Osteocyte (in vitro differentiated cells): Measurements from ENCODE around the gene KIAA1755. TPM values are rescaled to one million over a fixed set of nuclear protein-coding genes. Genes with fewer than 3 reads are reported as not detected.

Experiments
- DNase-seq: peaks from one replicate; pipeline ENCODE4 v3.0.0; 2021; ENCODE audit warnings: mixed read lengths; ENCODE audit not compliant: unreplicated experiment; ENCODE audit errors: extremely low spot score
- H3K27ac Mint-ChIP-seq: one replicate; pipeline ENCODE4 v1.8.0; 2021; ENCODE audit warnings: mild to moderate bottlenecking, mixed read lengths; ENCODE audit not compliant: unreplicated experiment
- H3K27me3 Mint-ChIP-seq: one replicate; pipeline ENCODE4 v1.8.0; 2021; ENCODE audit warnings: mixed read lengths; ENCODE audit not compliant: unreplicated experiment
- H3K36me3 Mint-ChIP-seq: one replicate; pipeline ENCODE4 v1.8.0; 2021; ENCODE audit warnings: mixed read lengths; ENCODE audit not compliant: unreplicated experiment
- H3K4me1 Mint-ChIP-seq: one replicate; pipeline ENCODE4 v1.8.0; 2021; ENCODE audit warnings: mixed read lengths; ENCODE audit not compliant: unreplicated experiment
- H3K4me3 Mint-ChIP-seq: one replicate; pipeline ENCODE4 v1.8.0; 2021; ENCODE audit warnings: mild to moderate bottlenecking, moderate library complexity, mixed read lengths; ENCODE audit not compliant: unreplicated experiment
- H3K9me3 Mint-ChIP-seq: one replicate; pipeline ENCODE4 v1.8.0; 2021; ENCODE audit warnings: mixed read lengths; ENCODE audit not compliant: unreplicated experiment
- total RNA-seq: library from RNA; stranded (reverse); gene quantifications from 2 replicates; pipeline ENCODE4 v1.2.1, GENCODE V29; 2021
- TF ChIP-seq, protein P1 (sequence below): fragments of 200-600 bp; sonication (generic); IDR thresholded peaks from 2 replicates; pipeline ENCODE4 v1.5.0; 2021; ENCODE audit warnings: antibody characterized with exemption, mild to moderate bottlenecking, moderate library complexity

Gene KIAA1755
- total RNA-seq, 1 donor from 2014 or later = 50.2 TPM

DNA sequence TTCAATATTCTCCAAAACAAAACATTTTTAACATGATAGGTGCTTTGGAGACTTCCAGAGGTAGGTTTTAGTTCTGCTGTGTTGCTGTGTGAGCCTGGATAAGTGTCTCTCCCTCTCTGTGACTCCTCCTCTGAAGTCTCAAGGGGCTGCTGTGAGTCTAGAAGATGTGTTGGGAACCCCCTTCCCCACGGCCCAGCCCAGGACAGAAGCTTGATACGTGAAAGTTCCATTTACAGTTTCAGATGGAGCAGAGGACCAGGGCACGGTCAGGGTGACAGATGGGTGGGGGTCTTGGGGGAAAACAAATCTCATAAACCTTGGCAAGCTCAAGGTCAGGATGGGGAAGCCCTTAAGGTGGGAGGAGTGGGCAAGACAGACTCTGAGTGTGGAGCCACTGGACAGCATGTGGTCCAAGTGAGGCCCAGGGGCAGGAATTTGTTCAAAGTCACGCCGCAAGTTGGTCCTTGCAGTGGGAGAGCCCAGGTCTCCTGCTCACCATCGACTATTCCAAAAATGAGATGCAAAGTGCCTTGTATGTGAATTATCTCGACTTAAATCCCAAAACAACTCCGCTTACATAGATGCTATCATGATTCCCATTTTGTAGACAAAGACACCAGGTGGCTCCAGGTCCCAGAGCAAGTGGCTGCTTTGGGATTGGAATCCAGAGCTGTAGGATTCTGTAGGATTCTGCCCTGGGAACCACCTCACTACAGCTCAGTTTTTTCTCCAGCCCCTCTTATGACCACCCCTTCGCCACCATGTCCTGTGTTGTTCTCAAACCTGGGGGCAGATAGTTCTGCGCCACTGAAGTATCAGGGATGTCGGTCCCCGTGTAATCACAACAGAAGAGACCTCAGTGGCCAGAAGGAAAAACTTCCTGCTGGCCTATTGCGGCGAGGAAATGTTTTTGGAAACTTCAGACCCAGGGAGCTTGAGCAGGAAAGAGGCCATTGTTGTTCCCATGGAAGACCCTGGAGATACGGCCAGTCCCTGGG is 97.4 kb downstream of the KIAA1755 start:
- TF ChIP-seq, protein P1, sequence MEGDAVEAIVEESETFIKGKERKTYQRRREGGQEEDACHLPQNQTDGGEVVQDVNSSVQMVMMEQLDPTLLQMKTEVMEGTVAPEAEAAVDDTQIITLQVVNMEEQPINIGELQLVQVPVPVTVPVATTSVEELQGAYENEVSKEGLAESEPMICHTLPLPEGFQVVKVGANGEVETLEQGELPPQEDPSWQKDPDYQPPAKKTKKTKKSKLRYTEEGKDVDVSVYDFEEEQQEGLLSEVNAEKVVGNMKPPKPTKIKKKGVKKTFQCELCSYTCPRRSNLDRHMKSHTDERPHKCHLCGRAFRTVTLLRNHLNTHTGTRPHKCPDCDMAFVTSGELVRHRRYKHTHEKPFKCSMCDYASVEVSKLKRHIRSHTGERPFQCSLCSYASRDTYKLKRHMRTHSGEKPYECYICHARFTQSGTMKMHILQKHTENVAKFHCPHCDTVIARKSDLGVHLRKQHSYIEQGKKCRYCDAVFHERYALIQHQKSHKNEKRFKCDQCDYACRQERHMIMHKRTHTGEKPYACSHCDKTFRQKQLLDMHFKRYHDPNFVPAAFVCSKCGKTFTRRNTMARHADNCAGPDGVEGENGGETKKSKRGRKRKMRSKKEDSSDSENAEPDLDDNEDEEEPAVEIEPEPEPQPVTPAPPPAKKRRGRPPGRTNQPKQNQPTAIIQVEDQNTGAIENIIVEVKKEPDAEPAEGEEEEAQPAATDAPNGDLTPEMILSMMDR = no peak
- no peak overlapping the region for H3K4me3 Mint-ChIP-seq
- H3K27me3 Mint-ChIP-seq = no peaks in the 10 kb centered on the region
- no peak for DNase-seq
- peaks cover 37% of the 10 kb centered on the region for H3K4me1 Mint-ChIP-seq
- no peaks in the 10 kb centered on the region for H3K9me3 Mint-ChIP-seq
- H3K36me3 Mint-ChIP-seq = no peaks in the 10 kb centered on the region
- H3K27ac Mint-ChIP-seq = no peak overlapping the region

DNA sequence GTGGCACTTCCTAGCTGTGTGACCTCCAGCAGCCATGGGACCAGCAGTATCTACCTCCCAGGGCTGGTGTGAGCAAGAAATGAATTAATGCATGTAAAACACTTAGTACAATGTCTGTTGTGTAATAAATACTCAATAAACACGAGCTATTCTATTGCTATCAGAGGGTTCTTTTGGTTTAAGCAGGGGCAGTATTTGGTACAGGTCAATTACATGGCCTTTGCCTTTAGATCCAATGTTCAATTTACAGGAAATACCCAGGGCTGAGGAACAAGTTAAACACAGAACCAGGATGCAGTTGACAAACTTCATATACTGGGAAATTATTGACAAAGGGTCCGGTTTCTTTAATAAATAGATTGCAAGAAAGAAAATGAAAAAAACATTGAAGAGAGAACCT is 98.4 kb downstream of the KIAA1755 start:
- H3K27ac Mint-ChIP-seq = no peak overlapping the region
- H3K9me3 Mint-ChIP-seq = no peaks in the 10 kb centered on the region
- H3K4me3 Mint-ChIP-seq = no peak overlapping the region
- peaks cover 35% of the 10 kb centered on the region for H3K4me1 Mint-ChIP-seq
- no peak for DNase-seq
- TF ChIP-seq, protein P1 = no peak
- H3K27me3 Mint-ChIP-seq = no peaks in the 10 kb centered on the region
- no peaks in the 10 kb centered on the region for H3K36me3 Mint-ChIP-seq

DNA sequence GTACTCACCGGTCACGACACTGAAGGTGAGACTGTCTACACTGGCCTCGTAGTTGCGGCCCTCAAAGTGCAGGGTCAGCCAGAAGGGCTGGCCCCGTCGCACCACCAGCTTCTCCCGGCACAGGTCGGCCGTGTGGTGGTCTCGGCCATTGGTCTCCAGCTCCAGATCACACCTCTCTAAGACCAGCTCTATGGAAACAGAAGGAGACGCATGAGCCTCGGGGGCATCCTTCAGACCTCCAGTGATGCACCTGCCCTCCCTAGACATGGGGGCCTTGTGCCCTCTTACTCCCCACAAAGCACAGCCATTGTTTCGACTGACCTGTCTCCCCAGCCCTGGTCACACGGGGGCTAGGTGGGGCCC is 99.1 kb downstream of the KIAA1755 start:
- H3K27me3 Mint-ChIP-seq = no peaks in the 10 kb centered on the region
- no peaks in the 10 kb centered on the region for H3K36me3 Mint-ChIP-seq
- H3K4me1 Mint-ChIP-seq = peaks cover 32% of the 10 kb centered on the region
- TF ChIP-seq, protein P1 = no peak
- H3K27ac Mint-ChIP-seq = no peak overlapping the region
- no peak for DNase-seq
- no peak overlapping the region for H3K4me3 Mint-ChIP-seq
- H3K9me3 Mint-ChIP-seq = no peaks in the 10 kb centered on the region

Other genes starting within 250 kb of the KIAA1755 start
- gene TTI1, start 227.3 kb downstream of the KIAA1755 start, total RNA-seq = 16.2 and 17.9 TPM in 2 replicates
- 26.9 and 28.5 TPM in 2 replicates for gene RPRD1B, start 227.0 kb downstream of the KIAA1755 start, total RNA-seq
- 29.2 and 32.7 TPM in 2 replicates for gene TGM2, start 95.5 kb downstream of the KIAA1755 start, total RNA-seq
- gene BPI, start 43.4 kb upstream of the KIAA1755 start, total RNA-seq = 7.7 and 8.5 TPM in 2 replicates
- gene LBP, start 85.7 kb upstream of the KIAA1755 start, total RNA-seq = not detected in 2 replicates
- gene SNHG17, start 174.6 kb upstream of the KIAA1755 start, total RNA-seq = 29.6 and 30.9 TPM in 2 replicates
- gene RALGAPB, start 212.1 kb upstream of the KIAA1755 start, total RNA-seq = 36.8 and 37.1 TPM in 2 replicates